SJCRH30 (cell line): ENCODE measurements around the gene CNOT8. TPM values are rescaled to one million over a fixed set of nuclear protein-coding genes. Genes with fewer than 3 reads are reported as not detected.
"Not testable (repeated sequence)": the region's sequence is repeated elsewhere in the genome, so short reads cannot be mapped to it uniquely, and the experiment has no call there.

Experiments
- DNase-seq, 2 experiments: peaks; one replicate each; pipeline ENCODE4 v3.0.0-alpha.2; 2015 to 2020
- H3K27ac ChIP-seq: fragments of 250-450 bp; sonication (Bioruptor Pico); 2 replicates; pipeline ENCODE4 v1.5.1; 2020; ENCODE audit warnings: mild to moderate bottlenecking, moderate library complexity
- H3K27me3 ChIP-seq: fragments of 250-450 bp; sonication (Bioruptor Pico); 2 replicates; pipeline ENCODE4 v1.5.1; 2020; ENCODE audit warnings: mild to moderate bottlenecking, moderate library complexity
- H3K36me3 ChIP-seq: fragments of 250-450 bp; sonication (Bioruptor Pico); 2 replicates; pipeline ENCODE4 v1.5.1; 2020; ENCODE audit warnings: mild to moderate bottlenecking, moderate library complexity
- H3K4me1 ChIP-seq: fragments of 250-450 bp; sonication (Bioruptor Pico); 2 replicates; pipeline ENCODE4 v1.5.1; 2020; ENCODE audit warnings: mild to moderate bottlenecking, moderate library complexity
- H3K4me3 ChIP-seq: fragments of 250-450 bp; sonication (Bioruptor Pico); 2 replicates; pipeline ENCODE4 v1.5.1; 2020; ENCODE audit warnings: mild to moderate bottlenecking, moderate library complexity
- H3K9me3 ChIP-seq: fragments of 250-450 bp; sonication (Bioruptor Pico); replicated peaks from 2 replicates; pipeline ENCODE4 v1.5.1; 2020; ENCODE audit warnings: mild to moderate bottlenecking, moderate library complexity
- total RNA-seq: library from RNA; depleted of rRNA; stranded (reverse); fragments of >200 nt; shearing (Covaris generic); gene quantifications from 2 replicates; pipeline ENCODE4 v1.2.3, GENCODE V29; 2014; rRNA removed

The CNOT8 gene
- 64.4 and 65.5 TPM in 2 replicates for total RNA-seq

DNA sequence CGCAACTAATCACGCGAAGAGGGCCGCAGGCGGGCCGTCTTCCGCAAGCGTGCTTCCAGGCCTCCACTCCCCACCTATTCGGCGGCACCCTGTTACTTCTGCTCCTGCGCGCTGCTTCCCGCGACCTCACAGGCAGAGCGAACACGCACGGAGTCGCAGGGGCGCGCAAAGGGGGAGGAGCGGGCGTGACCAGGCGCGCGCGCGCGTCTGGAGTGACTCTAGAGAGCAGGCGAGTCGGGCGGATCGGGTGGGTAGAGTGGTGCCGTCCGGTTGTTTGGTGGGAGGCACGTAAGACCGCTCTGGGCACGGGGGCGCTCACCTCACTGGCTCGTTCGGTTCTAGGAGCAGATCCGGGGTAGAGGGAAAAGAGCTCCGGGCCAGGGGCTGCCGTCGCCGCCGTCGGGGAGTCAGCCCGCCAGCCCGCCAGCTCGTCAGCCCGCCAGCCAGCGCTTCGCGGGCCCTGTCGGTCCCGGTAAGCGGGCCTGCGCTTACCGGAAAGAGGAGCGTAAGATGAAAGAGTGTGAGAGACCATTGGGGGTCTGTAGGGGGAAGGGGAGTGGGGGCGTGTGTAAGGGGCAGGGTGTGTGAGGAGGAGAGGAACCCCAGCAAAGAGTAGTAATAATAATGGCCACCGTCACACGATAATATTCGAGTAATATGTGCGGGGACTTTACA, at the start of gene CNOT8:
Gene CNOT8 (plus strand): TSS at position 331 of the 675 bp plus-strand sequence. CDS start 4,652 bp downstream, outside the sequence.
- H3K36me3 ChIP-seq, result 0 out of 2 replicates have a peak, but pooled peaks cover 4% of the 10 kb centered on the region
- DNase-seq, result peak; percentile 98 to 99
- 0 out of 2 replicates have a peak, but pooled peaks cover 2% of the 10 kb centered on the region for H3K4me1 ChIP-seq
- H3K9me3 ChIP-seq, result no peaks in the 10 kb centered on the region
- peak within 1 kb of the TSS; percentile 73 for H3K4me3 ChIP-seq
- H3K27me3 ChIP-seq, result no peaks in the 10 kb centered on the region
- peak within 1 kb of the TSS; percentile 92 for H3K27ac ChIP-seq

DNA sequence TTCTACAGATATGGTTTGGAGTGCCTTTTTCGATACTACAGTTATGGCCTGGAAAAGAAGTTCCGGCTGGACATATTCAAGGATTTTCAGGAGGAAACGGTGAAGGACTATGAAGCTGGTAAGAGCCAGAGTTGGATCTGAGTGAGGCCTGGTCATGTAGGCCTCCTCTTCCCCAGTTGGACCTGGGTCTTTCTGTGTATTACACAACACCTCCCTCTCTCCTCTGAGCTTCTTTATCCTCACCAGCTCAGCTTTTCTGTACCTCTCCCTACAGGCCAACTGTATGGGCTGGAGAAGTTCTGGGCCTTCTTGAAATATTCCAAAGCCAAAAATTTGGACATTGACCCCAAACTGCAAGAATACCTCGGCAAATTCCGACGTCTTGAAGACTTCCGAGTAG, 47.2 kb upstream of the CNOT8 start:
- no peaks in the 10 kb centered on the region for H3K27me3 ChIP-seq

GRCh38 chr5:154811653-154812465, 46.6 kb upstream of the CNOT8 start:
- peak; percentile 48 to 77 for DNase-seq

More for the DNA sequence above, 47.2 kb upstream of the CNOT8 start:
- H3K9me3 ChIP-seq, result no peaks in the 10 kb centered on the region
- no peak for DNase-seq
- no peaks in the 10 kb centered on the region for H3K4me1 ChIP-seq
- peaks cover 88% of the 10 kb centered on the region for H3K36me3 ChIP-seq
- H3K4me3 ChIP-seq, result no peak overlapping the region
- H3K27ac ChIP-seq, result no peak overlapping the region

DNA sequence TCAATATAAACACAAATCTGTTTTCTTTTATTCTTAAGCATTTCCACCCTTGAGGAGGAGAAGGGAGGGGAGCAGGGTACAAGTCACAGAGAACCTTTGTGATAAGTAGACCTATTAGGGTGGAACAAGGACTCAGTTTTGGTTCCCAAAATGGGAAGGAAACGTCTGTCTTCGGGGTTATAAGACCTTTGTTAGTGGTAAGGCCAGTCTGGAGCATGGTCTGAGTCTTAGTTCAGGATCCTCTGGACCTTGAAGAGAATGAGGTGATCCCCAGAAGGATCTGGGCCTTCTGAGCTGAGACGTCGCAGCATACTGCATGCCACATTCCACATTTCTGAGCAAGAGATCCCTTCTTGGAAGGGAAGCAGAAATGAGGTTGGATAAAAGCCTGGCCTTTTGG, 45.3 kb upstream of the CNOT8 start:
- H3K27ac ChIP-seq, result no peak overlapping the region
- no peaks in the 10 kb centered on the region for H3K27me3 ChIP-seq
- H3K36me3 ChIP-seq, result peaks cover 85% of the 10 kb centered on the region
- no peaks in the 10 kb centered on the region for H3K4me1 ChIP-seq
- no peaks in the 10 kb centered on the region for H3K9me3 ChIP-seq
- no peak for DNase-seq
- no peak overlapping the region for H3K4me3 ChIP-seq

More at GRCh38 chr5:154811653-154812465, 46.6 kb upstream of the CNOT8 start:
- Histone ChIP-seq H3K36me3 (peaks cover 89% of the 10 kb centered on the region), H3K27ac (no peak overlapping the region), H3K4me1 (no peaks in the 10 kb centered on the region), H3K4me3 (no peak overlapping the region), H3K9me3 (no peaks in the 10 kb centered on the region), H3K27me3 (no peaks in the 10 kb centered on the region)

DNA sequence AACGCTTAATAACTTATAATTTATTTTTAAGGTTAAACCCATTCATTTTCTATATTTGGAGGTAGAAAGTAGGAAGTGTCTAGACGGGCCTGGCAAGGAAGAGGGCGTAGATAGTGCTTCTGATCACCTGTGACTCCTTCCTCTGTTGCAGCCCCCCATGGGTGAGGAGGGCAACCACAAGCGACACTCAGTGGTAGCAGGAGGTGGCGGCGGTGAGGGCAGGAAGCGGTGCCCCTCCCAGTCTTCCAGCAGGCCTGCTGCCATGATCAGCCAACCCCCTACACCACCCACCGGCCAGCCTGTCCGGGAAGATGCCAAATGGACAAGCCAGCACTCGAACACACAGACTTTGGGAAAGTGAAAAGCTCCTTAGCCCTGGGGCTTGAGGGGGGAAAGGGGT, 44.7 kb upstream of the CNOT8 start:
- Histone ChIP-seq H3K27ac (no peak overlapping the region), H3K4me3 (no peak overlapping the region), H3K27me3 (no peaks in the 10 kb centered on the region), H3K9me3 (no peaks in the 10 kb centered on the region), H3K36me3 (peaks cover 81% of the 10 kb centered on the region), H3K4me1 (no peaks in the 10 kb centered on the region)
- no peak for DNase-seq

DNA sequence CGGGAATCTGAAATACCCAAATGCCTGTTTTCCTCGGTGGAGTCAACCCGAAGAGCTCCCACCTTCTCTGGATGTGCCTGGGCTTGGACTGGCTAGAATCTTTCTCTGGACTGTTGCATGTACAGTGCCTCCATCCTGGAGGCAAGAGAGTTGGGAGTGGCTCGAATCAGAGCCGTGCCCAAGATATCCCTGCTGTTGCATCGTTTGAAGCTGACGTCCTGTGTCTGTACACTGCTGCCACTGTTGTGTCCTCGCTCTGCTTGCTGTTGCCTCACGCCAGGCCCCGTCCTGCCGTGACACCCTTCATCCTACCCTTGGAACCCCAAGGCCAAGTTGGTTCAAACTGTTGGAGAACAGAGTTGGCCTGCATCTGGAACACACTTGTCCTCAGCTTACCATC, 43.4 kb upstream of the CNOT8 start:
- DNase-seq, result no peak
- Histone ChIP-seq H3K27me3 (no peaks in the 10 kb centered on the region), H3K4me1 (no peaks in the 10 kb centered on the region), H3K9me3 (no peaks in the 10 kb centered on the region), H3K4me3 (no peak overlapping the region), H3K36me3 (peaks cover 76% of the 10 kb centered on the region), H3K27ac (no peak overlapping the region)

GRCh38 chr5:154815684-154816247, 42.7 kb upstream of the CNOT8 start:
- Histone ChIP-seq H3K36me3 (peaks cover 68% of the 10 kb centered on the region), H3K27me3 (no peaks in the 10 kb centered on the region), H3K27ac (no peak overlapping the region), H3K9me3 (no peaks in the 10 kb centered on the region), H3K4me1 (no peaks in the 10 kb centered on the region), H3K4me3 (no peak overlapping the region)
- no peak for DNase-seq

GRCh38 chr5:154816891-154817492, 41.4 kb upstream of the CNOT8 start:
- H3K36me3 ChIP-seq, result peaks cover 56% of the 10 kb centered on the region
- no peak for DNase-seq
- no peaks in the 10 kb centered on the region for H3K27me3 ChIP-seq
- no peak overlapping the region for H3K27ac ChIP-seq
- H3K4me1 ChIP-seq, result no peaks in the 10 kb centered on the region
- H3K4me3 ChIP-seq, result no peak overlapping the region
- H3K9me3 ChIP-seq, result no peaks in the 10 kb centered on the region

DNA sequence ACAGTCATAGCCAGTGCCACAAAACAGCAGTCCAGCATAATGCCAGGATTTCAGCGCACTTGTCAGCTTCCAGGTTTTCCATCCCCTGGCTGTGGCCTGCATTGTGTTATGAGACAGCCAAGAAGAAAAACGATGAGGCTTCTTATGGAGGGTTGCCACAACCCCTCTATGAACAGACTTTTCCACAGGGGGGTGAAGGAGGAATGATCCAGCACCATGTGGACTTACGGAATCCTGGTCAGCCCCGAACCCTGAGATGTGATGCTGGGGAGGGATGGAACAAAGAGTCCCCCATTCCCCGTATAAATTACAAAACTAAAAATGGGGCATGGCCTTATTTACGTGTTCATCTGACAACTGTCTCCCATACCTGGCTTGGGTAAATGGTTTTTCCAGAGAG, 40.6 kb upstream of the CNOT8 start:
- no peak for DNase-seq
- Histone ChIP-seq H3K4me3 (no peak overlapping the region), H3K27me3 (no peaks in the 10 kb centered on the region), H3K4me1 (no peaks in the 10 kb centered on the region), H3K9me3 (no peaks in the 10 kb centered on the region), H3K36me3 (peaks cover 55% of the 10 kb centered on the region), H3K27ac (no peak overlapping the region)

DNA sequence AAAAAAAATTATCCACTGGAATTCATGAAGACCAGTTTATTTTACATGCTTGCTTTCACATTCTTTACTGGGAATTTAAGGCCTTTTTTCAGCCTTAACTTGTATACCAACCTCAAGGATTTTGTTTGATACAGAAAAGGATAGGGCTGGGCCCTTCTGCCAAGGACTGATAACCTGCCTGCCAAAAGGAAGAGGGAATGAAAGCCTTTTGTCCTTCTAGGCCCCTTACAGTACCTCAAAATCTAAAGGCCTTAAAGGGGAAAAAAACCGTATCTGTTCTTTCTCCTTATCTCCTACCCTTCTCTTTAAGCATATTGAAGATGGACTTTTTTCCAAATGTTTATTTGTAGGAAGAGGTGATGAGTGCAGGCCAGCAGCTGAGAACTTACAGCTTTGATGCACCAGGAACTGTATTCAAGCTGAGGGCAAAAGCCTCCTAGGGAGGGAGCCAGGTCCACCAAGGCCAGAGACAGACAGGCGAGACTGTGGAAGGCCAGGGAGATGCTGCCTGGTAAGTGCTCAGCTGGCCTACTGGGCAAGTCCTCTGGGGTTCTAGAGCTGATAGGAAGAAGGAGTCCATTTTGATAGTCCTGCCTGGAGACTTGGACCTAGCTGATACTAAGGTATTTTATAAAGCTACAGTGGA, 39.8 kb upstream of the CNOT8 start:
- H3K27ac ChIP-seq, result no peak overlapping the region
- H3K27me3 ChIP-seq, result no peaks in the 10 kb centered on the region
- H3K9me3 ChIP-seq, result no peaks in the 10 kb centered on the region
- H3K36me3 ChIP-seq, result peaks cover 47% of the 10 kb centered on the region
- H3K4me3 ChIP-seq, result no peak overlapping the region
- no peak for DNase-seq
- H3K4me1 ChIP-seq, result no peaks in the 10 kb centered on the region

DNA sequence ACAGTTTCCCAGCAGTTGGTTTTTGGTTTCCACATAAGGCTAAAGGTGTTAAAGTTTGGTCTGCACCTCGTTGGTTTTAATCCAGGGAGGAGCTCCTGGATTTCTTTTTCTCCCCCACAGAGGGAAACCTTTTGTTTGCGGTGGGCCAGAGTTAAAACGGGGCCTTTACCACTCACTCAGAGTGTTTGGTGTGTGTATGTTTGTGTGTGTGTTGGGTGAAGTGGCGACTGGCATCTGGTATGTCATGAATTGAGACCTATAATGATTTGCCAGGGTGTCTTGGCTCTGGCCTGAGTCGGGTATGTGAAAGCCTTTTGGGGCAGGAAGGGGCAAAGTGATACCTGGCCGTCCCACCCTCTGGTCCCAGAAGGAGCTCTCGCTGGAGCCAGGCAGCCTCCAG, 38.9 kb upstream of the CNOT8 start:
- no peak for DNase-seq
- H3K4me1 ChIP-seq, result no peaks in the 10 kb centered on the region
- no peak overlapping the region for H3K27ac ChIP-seq
- H3K36me3 ChIP-seq, result peaks cover 38% of the 10 kb centered on the region
- no peak overlapping the region for H3K4me3 ChIP-seq
- no peaks in the 10 kb centered on the region for H3K27me3 ChIP-seq
- H3K9me3 ChIP-seq, result no peaks in the 10 kb centered on the region

- no peak for DNase-seq
- Histone ChIP-seq H3K9me3 (no peaks in the 10 kb centered on the region), H3K4me3 (no peak overlapping the region), H3K27ac (no peak overlapping the region), H3K4me1 (no peaks in the 10 kb centered on the region), H3K36me3 (peaks cover 30% of the 10 kb centered on the region), H3K27me3 (no peaks in the 10 kb centered on the region)
Measured at GRCh38 chr5:154820383-154820782, 38.0 kb upstream of the CNOT8 start.

DNA sequence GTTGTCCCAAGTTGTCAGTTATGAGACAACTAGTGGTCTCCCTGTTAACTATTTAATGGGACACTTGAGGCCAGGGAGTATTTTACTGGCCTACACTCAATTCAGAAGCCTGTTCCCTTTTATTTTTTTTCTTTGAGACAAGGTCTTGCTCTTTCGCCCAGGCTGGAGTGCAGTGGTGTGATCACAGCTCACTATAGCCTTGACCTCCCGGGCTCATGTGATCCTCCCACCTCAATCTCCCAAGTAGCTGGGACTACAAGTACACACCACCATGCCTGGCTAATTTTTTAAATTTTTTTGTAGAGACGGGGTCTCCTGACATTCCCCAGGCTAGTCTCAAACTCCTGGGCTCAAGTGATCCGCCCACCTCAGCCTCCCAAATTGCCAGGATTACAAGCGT, 35.5 kb upstream of the CNOT8 start:
- H3K27ac ChIP-seq, DNase-seq, H3K36me3 ChIP-seq, H3K27me3 ChIP-seq, H3K9me3 ChIP-seq, H3K4me1 ChIP-seq, H3K4me3 ChIP-seq: not testable (repeated sequence)

- Histone ChIP-seq H3K9me3 (no peaks in the 10 kb centered on the region), H3K27me3 (no peaks in the 10 kb centered on the region), H3K4me1 (peaks cover 4% of the 10 kb centered on the region; the same call in 1 of the 2 replicates), H3K36me3 (peaks cover 9% of the 10 kb centered on the region; the same call in 1 of the 2 replicates), H3K27ac (no peak overlapping the region), H3K4me3 (no peak overlapping the region)
- no peak for DNase-seq
Measured at GRCh38 chr5:154823605-154824004, 34.8 kb upstream of the CNOT8 start.
